Fibroblast of lung (primary cell): ENCODE measurements around the gene OCSTAMP. TPM values are rescaled to one million over a fixed set of nuclear protein-coding genes. Genes with fewer than 3 reads are reported as not detected.

Experiments
- DNase-seq, 2 donors: peaks; one replicate each; pipeline versions ENCODE4 v3.0.0 to v3.0.0-alpha.2; 2010; ENCODE audit warnings: low read depth in 2 of 2
- H2AFZ ChIP-seq: 2 replicates; pipeline ENCODE4 v1.5.1; 2012; ENCODE audit warnings: low read length, control low read depth, inconsistent platforms
- H3K27ac ChIP-seq: 2 replicates; pipeline ENCODE4 v1.5.1; 2011; ENCODE audit warnings: low read length, control low read depth; ENCODE audit not compliant: insufficient read depth
- H3K27me3 ChIP-seq: 2 replicates; pipeline ENCODE4 v1.5.1; 2011; ENCODE audit warnings: mild to moderate bottlenecking, low read length; ENCODE audit not compliant: control insufficient read depth, insufficient read depth
- H3K36me3 ChIP-seq: 2 replicates; pipeline ENCODE4 v1.5.1; 2011; ENCODE audit warnings: low read length; ENCODE audit not compliant: control insufficient read depth, insufficient read depth
- H3K4me1 ChIP-seq: 2 replicates; pipeline ENCODE4 v1.5.1; 2011; ENCODE audit warnings: low read length; ENCODE audit not compliant: control insufficient read depth, insufficient read depth; ENCODE audit errors: extremely low read depth
- H3K4me2 ChIP-seq: 2 replicates; pipeline ENCODE4 v1.5.1; 2011; ENCODE audit warnings: low read length, control low read depth; ENCODE audit not compliant: insufficient read depth; ENCODE audit errors: extremely low read depth
- H3K4me3 ChIP-seq, 4 experiments: fragments of 200-600 bp in 1 of 4; sonication (generic) in 1 of 4; replicated peaks in 1 of 4; 2 replicates each; pipeline ENCODE4 v1.5.1; 2011 to 2016; ENCODE audit warnings: low read length in 4 of 4, low read depth in 3 of 4, mild to moderate bottlenecking in 3 of 4, control low read depth in 2 of 4, inconsistent platforms in 1 of 4, mixed read lengths in 1 of 4; ENCODE audit not compliant: insufficient read depth in 1 of 4; ENCODE audit errors: control extremely low read depth in 1 of 4
- H3K79me2 ChIP-seq: 2 replicates; pipeline ENCODE4 v1.5.1; 2012; ENCODE audit warnings: mild to moderate bottlenecking, low read length, inconsistent platforms; ENCODE audit not compliant: control insufficient read depth, insufficient read depth
- H3K9ac ChIP-seq: 2 replicates; pipeline ENCODE4 v1.5.1; 2011; ENCODE audit warnings: mild to moderate bottlenecking, low read length, control low read depth; ENCODE audit not compliant: insufficient read depth
- H3K9me3 ChIP-seq: 2 replicates; pipeline ENCODE4 v1.5.1; 2012; ENCODE audit warnings: low read depth, low read length; ENCODE audit not compliant: control insufficient read depth, insufficient read depth
- H4K20me1 ChIP-seq: 2 replicates; pipeline ENCODE4 v1.5.1; 2011; ENCODE audit warnings: low read length; ENCODE audit not compliant: control insufficient read depth, insufficient read depth; ENCODE audit errors: extremely low read depth
- CTCF ChIP-seq, 2 donors: IDR thresholded peaks in 1 of 2; conservative IDR thresholded peaks in 1 of 2; 1 replicate in 1 of 2; 2 replicates in 1 of 2; pipeline ENCODE4 v1.5.1; 2011 to 2012; ENCODE audit warnings: low read length in 2 of 2, control low read depth in 1 of 2, inconsistent platforms in 1 of 2, low read depth in 1 of 2, mild to moderate bottlenecking in 1 of 2
- EZH2 ChIP-seq: IDR thresholded peaks from 2 replicates; pipeline ENCODE4 v1.5.1; 2012; ENCODE audit warnings: low read length, control low read depth, mild to moderate bottlenecking; ENCODE audit errors: missing control alignments
- polyA plus RNA-seq, 2 donors: library from polyadenylated mRNA; depleted of rRNA in 1 of 2; stranded (reverse) in 1 of 2; unstranded in 1 of 2; fragments of >200 nt; gene quantifications; 2 replicates each; pipeline ENCODE4 v1.2.1, GENCODE V29; 2011 to 2012; ENCODE audit warnings: missing spikeins in 1 of 2
- total RNA-seq: library from RNA; depleted of rRNA; stranded (reverse); fragments of >200 nt; gene quantifications from 2 replicates; pipeline ENCODE4 v1.2.1, GENCODE V29; 2014

The OCSTAMP gene
- total and polyA plus RNA-seq, 2 donors (not counting 1 experiment from before 2014, with no cell fraction given) = not detected

GRCh38 chr20:46584508-46584907 is 34.1 kb upstream of the OCSTAMP start:
- Histone ChIP-seq H3K4me3 (no peak overlapping the region), H3K9ac (no peak overlapping the region), H3K79me2 (no peaks in the 10 kb centered on the region), H2AFZ (no peak overlapping the region), H3K4me1 (no peaks in the 10 kb centered on the region), H3K27me3 (no peaks in the 10 kb centered on the region), H3K9me3 (no peaks in the 10 kb centered on the region), H3K36me3 (no peaks in the 10 kb centered on the region), H3K4me2 (no peak overlapping the region), H3K27ac (no peak overlapping the region), H4K20me1 (no peaks in the 10 kb centered on the region)
- no peak for DNase-seq
- no peak for TF ChIP-seq EZH2
- no peak for TF ChIP-seq CTCF (conservative IDR thresholded peaks at IDR 0.05 in 1 of 2, IDR thresholded peaks at IDR 0.05 in 1 of 2; ENCODE audit: low read depth in 1 of 2, low read length in 2 of 2)

GRCh38 chr20:46583411-46584214 is 33.2 kb upstream of the OCSTAMP start:
- Histone ChIP-seq H2AFZ (no peak overlapping the region), H3K4me1 (no peaks in the 10 kb centered on the region), H3K27ac (no peak overlapping the region), H3K9ac (no peak overlapping the region), H4K20me1 (no peaks in the 10 kb centered on the region), H3K4me3 (no peak overlapping the region), H3K79me2 (no peaks in the 10 kb centered on the region), H3K36me3 (no peaks in the 10 kb centered on the region), H3K4me2 (no peak overlapping the region), H3K27me3 (no peaks in the 10 kb centered on the region), H3K9me3 (no peaks in the 10 kb centered on the region)
- TF ChIP-seq CTCF (conservative IDR thresholded peaks at IDR 0.05 in 1 of 2, IDR thresholded peaks at IDR 0.05 in 1 of 2; ENCODE audit: low read depth in 1 of 2, low read length in 2 of 2) = no peak
- TF ChIP-seq EZH2 = no peak
- DNase-seq = no peak

- H3K4me3 ChIP-seq = no peak overlapping the region
- H2AFZ ChIP-seq = no peak overlapping the region
- H3K27ac ChIP-seq = no peak overlapping the region
- DNase-seq = no peak
- TF ChIP-seq CTCF (conservative IDR thresholded peaks at IDR 0.05 in 1 of 2, IDR thresholded peaks at IDR 0.05 in 1 of 2; ENCODE audit: low read depth in 1 of 2, low read length in 2 of 2) = no peak
- TF ChIP-seq EZH2 = no peak
- no peaks in the 10 kb centered on the region for H3K4me1 ChIP-seq
- H3K9ac ChIP-seq = no peak overlapping the region
- no peaks in the 10 kb centered on the region for H4K20me1 ChIP-seq
- no peak overlapping the region for H3K4me2 ChIP-seq
- no peaks in the 10 kb centered on the region for H3K79me2 ChIP-seq
- no peaks in the 10 kb centered on the region for H3K27me3 ChIP-seq
- no peaks in the 10 kb centered on the region for H3K36me3 ChIP-seq
- no peaks in the 10 kb centered on the region for H3K9me3 ChIP-seq
Measured at GRCh38 chr20:46582648-46583047, 32.2 kb upstream of the OCSTAMP start.
